Parathyroid adenoma (tissue), 2 donors: ENCODE measurements around the gene LARP4B.

ENCODE experiments used
- H2AFZ ChIP-seq: fragments of 300-600 bp; sonication (generic); one replicate; pipeline ENCODE4 v1.7.0; 2017; ENCODE audit warnings: antibody characterized with exemption, mild to moderate bottlenecking
- H3K27ac ChIP-seq: fragments of 300-600 bp; sonication (generic); one replicate; pipeline ENCODE4 v1.7.0; 2017
- H3K27me3 ChIP-seq: fragments of 300-600 bp; sonication (generic); one replicate; pipeline ENCODE4 v1.7.0; 2017; ENCODE audit warnings: low read length; ENCODE audit not compliant: control insufficient read depth, insufficient read depth
- H3K36me3 ChIP-seq: fragments of 300-600 bp; sonication (generic); one replicate; pipeline ENCODE4 v1.7.0; 2017; ENCODE audit warnings: low read length; ENCODE audit not compliant: control insufficient read depth, insufficient read depth
- H3K4me1 ChIP-seq: fragments of 300-600 bp; sonication (generic); one replicate; pipeline ENCODE4 v1.7.0; 2017; ENCODE audit warnings: control low read depth
- H3K4me2 ChIP-seq: fragments of 300-600 bp; sonication (generic); one replicate; pipeline ENCODE4 v1.7.0; 2017; ENCODE audit warnings: low read length
- H3K4me3 ChIP-seq: fragments of 300-600 bp; sonication (generic); one replicate; pipeline ENCODE4 v1.7.0; 2017; ENCODE audit warnings: low read depth, low read length
- H3K79me2 ChIP-seq: fragments of 300-600 bp; sonication (generic); one replicate; pipeline ENCODE4 v1.7.0; 2017; ENCODE audit warnings: control low read depth
- H3K9ac ChIP-seq: fragments of 300-600 bp; sonication (generic); one replicate; pipeline ENCODE4 v1.7.0; 2017; ENCODE audit warnings: mild to moderate bottlenecking
- H3K9me3 ChIP-seq: fragments of 300-600 bp; sonication (generic); one replicate; pipeline ENCODE4 v1.7.0; 2017; ENCODE audit warnings: low read length; ENCODE audit not compliant: control insufficient read depth
- TF ChIP-seq, protein P1 (sequence below): fragments of 300-600 bp; sonication (generic); IDR thresholded peaks from one replicate; pipeline ENCODE4 v1.7.0; 2017; ENCODE audit warnings: antibody characterized with exemption, mild to moderate bottlenecking
- donor health status: primary hyperparathyroidism.

LARP4B gene

DNA sequence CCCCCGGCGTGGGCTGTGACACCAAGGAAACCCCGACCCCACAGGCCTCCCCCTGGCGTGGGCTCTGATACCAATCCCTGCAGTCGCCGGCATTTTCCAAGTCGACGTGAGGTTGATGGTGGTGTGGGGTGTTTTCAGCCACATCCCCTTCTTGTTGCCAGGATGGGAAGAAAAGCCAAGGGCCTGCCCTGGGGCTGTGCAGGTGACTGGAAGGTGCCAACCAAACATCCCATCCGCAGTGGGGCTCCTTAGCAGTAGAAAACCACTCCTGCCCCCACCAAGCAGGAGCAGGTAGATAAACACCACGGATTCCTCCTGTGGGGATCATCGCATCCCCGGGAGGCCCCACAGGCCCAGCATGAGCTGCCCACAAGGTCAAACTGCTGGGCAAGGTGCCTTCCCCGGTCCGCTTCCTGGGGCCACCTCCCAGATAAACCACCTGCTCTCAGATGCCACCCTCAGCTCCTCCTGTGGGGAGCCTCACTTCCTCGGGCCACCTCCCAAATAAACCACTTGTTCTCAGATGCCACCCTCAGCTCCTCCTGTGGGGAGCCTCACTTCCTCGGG is 153.5 kb downstream of the LARP4B start:
- Histone ChIP-seq H3K27me3 (no peaks in the 10 kb centered on the region), H3K4me3 (no peak overlapping the region), H3K9me3 (no peaks in the 10 kb centered on the region), H3K27ac (no peak overlapping the region), H3K4me1 (no peaks in the 10 kb centered on the region), H3K36me3 (no peaks in the 10 kb centered on the region), H3K79me2 (no peaks in the 10 kb centered on the region), H2AFZ (no peak overlapping the region), H3K4me2 (no peak overlapping the region), H3K9ac (no peak overlapping the region)
- TF ChIP-seq, protein P1, sequence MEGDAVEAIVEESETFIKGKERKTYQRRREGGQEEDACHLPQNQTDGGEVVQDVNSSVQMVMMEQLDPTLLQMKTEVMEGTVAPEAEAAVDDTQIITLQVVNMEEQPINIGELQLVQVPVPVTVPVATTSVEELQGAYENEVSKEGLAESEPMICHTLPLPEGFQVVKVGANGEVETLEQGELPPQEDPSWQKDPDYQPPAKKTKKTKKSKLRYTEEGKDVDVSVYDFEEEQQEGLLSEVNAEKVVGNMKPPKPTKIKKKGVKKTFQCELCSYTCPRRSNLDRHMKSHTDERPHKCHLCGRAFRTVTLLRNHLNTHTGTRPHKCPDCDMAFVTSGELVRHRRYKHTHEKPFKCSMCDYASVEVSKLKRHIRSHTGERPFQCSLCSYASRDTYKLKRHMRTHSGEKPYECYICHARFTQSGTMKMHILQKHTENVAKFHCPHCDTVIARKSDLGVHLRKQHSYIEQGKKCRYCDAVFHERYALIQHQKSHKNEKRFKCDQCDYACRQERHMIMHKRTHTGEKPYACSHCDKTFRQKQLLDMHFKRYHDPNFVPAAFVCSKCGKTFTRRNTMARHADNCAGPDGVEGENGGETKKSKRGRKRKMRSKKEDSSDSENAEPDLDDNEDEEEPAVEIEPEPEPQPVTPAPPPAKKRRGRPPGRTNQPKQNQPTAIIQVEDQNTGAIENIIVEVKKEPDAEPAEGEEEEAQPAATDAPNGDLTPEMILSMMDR = no peak

DNA sequence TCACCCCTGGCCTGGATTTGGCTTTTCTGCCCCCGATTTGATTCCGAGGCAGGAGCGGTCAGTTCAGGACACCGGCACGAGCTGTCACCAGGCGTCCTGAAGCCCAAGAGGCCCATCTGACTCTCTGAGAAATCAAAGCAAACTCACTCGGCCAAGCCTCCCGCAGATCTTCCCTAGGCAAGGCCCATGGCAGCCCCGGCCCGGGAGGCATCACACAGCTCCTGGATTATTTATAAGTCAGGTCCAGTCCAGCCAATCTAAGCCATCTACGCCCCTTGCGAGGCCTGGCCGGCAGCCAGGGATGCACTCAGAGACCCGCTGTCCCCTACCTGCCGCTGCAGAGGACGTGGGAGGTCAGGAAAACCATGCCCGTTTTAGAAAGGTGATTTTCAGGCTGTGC is 154.7 kb downstream of the LARP4B start:
- no peaks in the 10 kb centered on the region for H3K36me3 ChIP-seq
- no peak overlapping the region for H3K4me2 ChIP-seq
- no peak overlapping the region for H3K4me3 ChIP-seq
- TF ChIP-seq, protein P1 = no peak
- H3K9ac ChIP-seq = no peak overlapping the region
- no peak overlapping the region for H3K27ac ChIP-seq
- H3K79me2 ChIP-seq = no peaks in the 10 kb centered on the region
- no peaks in the 10 kb centered on the region for H3K9me3 ChIP-seq
- H3K27me3 ChIP-seq = no peaks in the 10 kb centered on the region
- no peak overlapping the region for H2AFZ ChIP-seq
- no peaks in the 10 kb centered on the region for H3K4me1 ChIP-seq

DNA sequence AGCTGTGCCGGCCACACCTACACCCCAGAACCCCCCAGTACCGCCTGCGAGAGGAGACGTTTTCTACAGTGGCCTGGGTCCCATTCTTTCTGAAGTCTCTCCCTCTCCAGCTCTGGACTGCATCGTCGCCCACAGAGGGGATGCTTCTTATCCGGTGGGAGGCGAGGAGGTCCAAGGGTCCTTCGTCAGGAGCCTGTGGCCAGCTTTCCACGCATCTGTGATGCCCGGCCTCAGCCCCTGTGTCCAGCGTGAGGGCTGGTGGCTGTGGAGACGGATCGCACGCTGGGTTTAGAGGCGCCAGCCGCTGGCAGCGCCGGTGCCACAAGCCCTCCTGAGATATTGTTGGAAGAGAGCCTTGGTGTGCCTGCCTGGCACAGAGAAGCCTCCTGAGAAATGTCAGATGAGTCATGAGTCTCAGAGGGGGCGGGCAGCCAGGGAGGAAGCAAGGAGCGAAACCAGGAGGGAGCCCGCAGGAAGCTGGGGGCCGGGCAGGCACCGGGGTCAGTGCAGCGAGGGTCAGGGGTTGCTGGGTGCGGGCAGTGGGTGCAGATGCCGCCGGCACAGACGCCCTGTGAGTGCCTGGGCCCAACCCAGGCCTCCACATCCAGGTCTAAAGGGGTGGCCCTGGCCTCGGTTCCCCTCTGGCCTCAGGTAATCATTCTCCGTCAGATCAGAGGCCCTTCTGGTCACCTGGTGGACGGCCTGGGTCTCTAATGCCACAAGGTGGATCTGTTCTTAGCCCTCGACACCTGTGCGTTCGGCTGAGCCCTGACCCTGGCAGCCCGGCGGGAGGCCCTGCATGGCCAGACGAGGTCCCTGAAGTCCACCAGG is 156.0 kb downstream of the LARP4B start:
- Histone ChIP-seq H3K9me3 (no peaks in the 10 kb centered on the region), H3K27ac (no peak overlapping the region), H3K4me1 (no peaks in the 10 kb centered on the region), H2AFZ (no peak overlapping the region), H3K79me2 (no peaks in the 10 kb centered on the region), H3K9ac (no peak overlapping the region), H3K4me3 (no peak overlapping the region), H3K4me2 (no peak overlapping the region), H3K27me3 (no peaks in the 10 kb centered on the region), H3K36me3 (no peaks in the 10 kb centered on the region)
- TF ChIP-seq, protein P1 = no peak

DNA sequence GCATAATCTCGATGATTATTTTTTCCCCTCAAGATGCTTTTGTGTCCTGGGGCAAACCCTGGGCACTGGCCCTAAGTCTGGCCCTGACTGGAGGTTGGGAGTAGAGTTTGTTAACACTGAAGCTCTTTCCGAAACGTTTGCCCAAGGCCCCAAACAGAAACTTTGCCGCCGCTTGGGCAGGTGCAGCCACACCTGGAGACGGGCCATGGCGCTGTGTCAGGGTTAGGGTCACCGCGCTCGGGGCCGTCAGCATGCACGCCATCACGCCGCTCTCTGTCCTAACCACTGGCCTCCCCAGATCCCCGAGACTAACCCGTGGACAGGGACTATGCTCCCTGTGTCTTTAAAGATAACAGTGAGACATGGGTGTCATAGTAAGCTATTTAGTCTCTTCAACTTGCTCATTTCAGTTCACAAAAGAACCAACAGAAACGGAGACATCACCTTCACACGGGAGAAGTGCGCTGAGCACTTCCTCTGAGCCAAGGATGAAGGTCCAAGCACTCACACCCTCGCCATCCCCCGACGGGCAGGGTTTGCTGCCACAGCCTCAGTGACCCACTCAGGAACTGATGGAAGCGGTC is 156.8 kb downstream of the LARP4B start:
- no peaks in the 10 kb centered on the region for H3K4me1 ChIP-seq
- H3K4me3 ChIP-seq = no peak overlapping the region
- H3K27me3 ChIP-seq = no peaks in the 10 kb centered on the region
- no peaks in the 10 kb centered on the region for H3K9me3 ChIP-seq
- H3K4me2 ChIP-seq = no peak overlapping the region
- TF ChIP-seq, protein P1 = no peak
- H3K36me3 ChIP-seq = no peaks in the 10 kb centered on the region
- H3K79me2 ChIP-seq = no peaks in the 10 kb centered on the region
- H3K9ac ChIP-seq = no peak overlapping the region
- no peak overlapping the region for H3K27ac ChIP-seq
- no peak overlapping the region for H2AFZ ChIP-seq
